Measurements from ENCODE around the gene C1QC.
A peak's percentile ranks its signal among the peaks of the same experiment; 100 is the strongest.

Gene C1QC

GRCh38 chr1:22619252-22619651 is 24.2 kb upstream of the C1QC start:
- no peak overlapping the region for H3K27ac ChIP-seq
- no peak for TF ChIP-seq CTCF (conservative IDR thresholded peaks at IDR 0.05)

GRCh38 chr1:22619798-22620197 is 23.6 kb upstream of the C1QC start:
- H3K27ac ChIP-seq = no peak overlapping the region
- TF ChIP-seq CTCF (conservative IDR thresholded peaks at IDR 0.05) = no peak

GRCh38 chr1:22621761-22622160 is 21.7 kb upstream of the C1QC start:
- TF ChIP-seq CTCF (conservative IDR thresholded peaks at IDR 0.05) = no peak
- no peak overlapping the region for H3K27ac ChIP-seq

GRCh38 chr1:22625262-22625925 is 18.0 kb upstream of the C1QC start:
- H3K27ac ChIP-seq = no peak overlapping the region
- no peak for TF ChIP-seq CTCF (conservative IDR thresholded peaks at IDR 0.05)

GRCh38 chr1:22626237-22627157 is 16.9 kb upstream of the C1QC start:
- TF ChIP-seq CTCF (conservative IDR thresholded peaks at IDR 0.05) = no peak
- H3K27ac ChIP-seq = no peak overlapping the region

GRCh38 chr1:22627331-22627730 is 16.1 kb upstream of the C1QC start:
- H3K27ac ChIP-seq = no peak overlapping the region; the same call in 1 of the 2 replicates
- no peak for TF ChIP-seq CTCF (conservative IDR thresholded peaks at IDR 0.05)

GRCh38 chr1:22628698-22629444 is 14.6 kb upstream of the C1QC start:
- H3K27ac ChIP-seq = peak overlapping the region; percentile 64

More at GRCh38 chr1:22628698-22629444, 14.6 kb upstream of the C1QC start:
- no peak for TF ChIP-seq CTCF (conservative IDR thresholded peaks at IDR 0.05)
